HepG2 (cell line): ENCODE results near the gene IQCK. TPM values are rescaled to one million over a fixed set of nuclear protein-coding genes. Genes with fewer than 3 reads are reported as not detected.

Experiments
- ATAC-seq: fragments of 200-7000 bp; cut with Tn5 transposase; 3 replicates; pipeline ENCODE4 v1.9.1; 2020; ENCODE audit warnings: mild to moderate bottlenecking, moderate library complexity
- BruUV-seq: library from RNA; stranded (reverse); fragments of 400-500 nt; replicated peaks from 2 replicates; lab custom pipeline; 2021; lab: Mats Ljungman, UMichigan
- CTCF ChIA-PET: fragments of 300-600 bp; formaldehyde crosslinking; extraction: SDS; loops from one replicate; lab custom pipeline; 2021; ENCODE audit warnings: low total read pairs, inconsistent platforms, low intra/inter-chr PET ratio; lab: Yijun Ruan, JAX
- POLR2A ChIA-PET: fragments of 350-600 bp; sonication (Branson Sonifier 250); formaldehyde crosslinking; loops from one replicate; lab custom pipeline; 2020; ENCODE audit warnings: antibody characterized with exemption, inconsistent platforms; lab: Yijun Ruan, JAX
- DNase-seq: peaks from one replicate; pipeline ENCODE4 v3.0.0-alpha.2; 2015; ENCODE audit warnings: low spot score
- FAIRE-seq: peaks from 3 replicates; lab custom pipeline; 2011; peaks lifted over from hg19 to GRCh38; lab: Jason Lieb, UNC
- H2AFZ ChIP-seq: one replicate; pipeline ENCODE4 v1.6.1; 2011; ENCODE audit warnings: low read length, inconsistent platforms
- H3K27ac ChIP-seq: fragments of 300-600 bp; 3 replicates; pipeline ENCODE4 v1.8.0; 2011; ENCODE audit warnings: mixed run types, mild to moderate bottlenecking, mixed read lengths, low read length, inconsistent platforms; ENCODE audit not compliant: insufficient read depth; ENCODE audit errors: extremely low read length
- H3K27me3 ChIP-seq, 2 experiments: fragments of 200-600 bp in 1 of 2; 2 replicates in 1 of 2; 3 replicates in 1 of 2; pipeline versions ENCODE4 v1.6.0 to v1.8.0; 2011; ENCODE audit warnings: low read length in 2 of 2, mild to moderate bottlenecking in 2 of 2, moderate library complexity in 2 of 2, inconsistent platforms in 1 of 2; ENCODE audit not compliant: insufficient read depth in 2 of 2, control insufficient read depth in 1 of 2
- H3K36me3 ChIP-seq, 2 experiments: fragments of 200-600 bp in 1 of 2; replicated peaks in 1 of 2; 2 replicates in 1 of 2; 3 replicates in 1 of 2; pipeline versions ENCODE4 v1.5.1 to v1.8.0; 2011; ENCODE audit warnings: low read length in 2 of 2, inconsistent platforms in 1 of 2; ENCODE audit not compliant: insufficient read depth in 2 of 2, control insufficient read depth in 1 of 2
- H3K4me1 ChIP-seq: 2 replicates; pipeline ENCODE4 v1.5.1; 2012; ENCODE audit warnings: low read length, inconsistent platforms; ENCODE audit not compliant: insufficient read depth
- H3K4me2 ChIP-seq: 2 replicates; pipeline ENCODE4 v1.6.0; 2011; ENCODE audit warnings: low read depth, low read length, inconsistent platforms
- H3K4me3 ChIP-seq, 3 experiments: fragments of 200-600 bp in 1 of 3; sonication (generic), shearing (Covaris generic) in 1 of 3; replicated peaks in 1 of 3; 2 replicates each; pipeline ENCODE4 v1.5.1; 2011 to 2016; ENCODE audit warnings: low read length in 3 of 3, inconsistent platforms in 2 of 3, low read depth in 2 of 3, mild to moderate bottlenecking in 2 of 3, control low read depth in 1 of 3, mixed read lengths in 1 of 3; ENCODE audit not compliant: insufficient read depth in 1 of 3
- H3K79me2 ChIP-seq: one replicate; pipeline ENCODE4 v1.6.1; 2011; ENCODE audit warnings: low read length, inconsistent platforms; ENCODE audit not compliant: insufficient read depth
- H3K9ac ChIP-seq: 2 replicates; pipeline ENCODE4 v1.6.0; 2011; ENCODE audit warnings: mild to moderate bottlenecking, low read depth, low read length, inconsistent platforms; ENCODE audit not compliant: insufficient read depth
- H3K9me3 ChIP-seq: 2 replicates; pipeline ENCODE4 v1.5.1; 2012; ENCODE audit warnings: mild to moderate bottlenecking, low read length
- H4K20me1 ChIP-seq: 2 replicates; pipeline ENCODE4 v1.6.0; 2011; ENCODE audit warnings: inconsistent platforms, mild to moderate bottlenecking, low read length, moderate library complexity; ENCODE audit not compliant: insufficient read depth
- EHMT2 ChIP-seq: fragments of 200-600 bp; sonication (generic); IDR thresholded peaks from 2 replicates; pipeline ENCODE4 v1.7.0; 2017; ENCODE audit warnings: antibody characterized with exemption, low read depth, low read length, borderline replicate concordance
- FOXA3 ChIP-seq: IDR thresholded peaks from 2 replicates; pipeline ENCODE4 v1.6.1; 2016; ENCODE audit warnings: missing genetic modification reagents, missing compliant biosample characterization
- GTF3A ChIP-seq: sonication (generic); formaldehyde crosslinking; conservative IDR thresholded peaks from 2 replicates; pipeline ENCODE4 v1.4.0; 2020; ENCODE audit warnings: mild to moderate bottlenecking, missing genetic modification reagents
- HES4 ChIP-seq: sonication (generic); formaldehyde crosslinking; IDR thresholded peaks from 2 replicates; pipeline ENCODE4 v1.9.0; 2021; ENCODE audit warnings: mild to moderate bottlenecking, missing genetic modification reagents, borderline replicate concordance
- KLF11 ChIP-seq: IDR thresholded peaks from 2 replicates; pipeline ENCODE4 v1.6.1; 2016; ENCODE audit warnings: missing compliant biosample characterization
- LRRFIP1 ChIP-seq: sonication (generic); formaldehyde crosslinking; conservative IDR thresholded peaks from 2 replicates; pipeline ENCODE4 v1.4.0; 2020; ENCODE audit warnings: missing genetic modification reagents
- MAFF ChIP-seq: IDR thresholded peaks from 2 replicates; pipeline ENCODE4 v1.6.1; 2011; ENCODE audit warnings: low read depth, low read length, improper control_type of control experiment
- ZFYVE20 ChIP-seq: sonication (generic); formaldehyde crosslinking; IDR thresholded peaks from 2 replicates; pipeline ENCODE4 v1.8.0; 2023; ENCODE audit warnings: low read depth, mild to moderate bottlenecking, moderate library complexity, missing genetic modification reagents, borderline replicate concordance
- ZNF205 ChIP-seq: IDR thresholded peaks from 2 replicates; pipeline ENCODE4 v1.6.1; 2018; ENCODE audit warnings: missing biosample characterization, missing genetic modification reagents
- ZNF484 ChIP-seq: sonication (generic); formaldehyde crosslinking; IDR thresholded peaks from 2 replicates; pipeline ENCODE4 v1.5.1; 2020; ENCODE audit warnings: mild to moderate bottlenecking, low read depth, missing genetic modification reagents, borderline replicate concordance
- ZNF577 ChIP-seq: sonication (generic); formaldehyde crosslinking; IDR thresholded peaks from 2 replicates; pipeline ENCODE4 v1.4.0; 2020; ENCODE audit warnings: mild to moderate bottlenecking, low read depth, missing genetic modification reagents, borderline replicate concordance
- ZNF609 ChIP-seq: sonication (generic); formaldehyde crosslinking; IDR thresholded peaks from 2 replicates; pipeline ENCODE4 v1.4.0; 2020; ENCODE audit warnings: mild to moderate bottlenecking, missing genetic modification reagents, borderline replicate concordance
- WGBS: methylation state at CpG from one replicate; pipeline ENCODE4 v1.1.6; 2017; ENCODE audit warnings: low lambda C conversion rate; 5-methylcytosine and 5-hydroxymethylcytosine counted together
- in situ Hi-C: cut with HindIII; loops from 2 replicates; pipeline ENCODE4 v1.10.0; 2017; ENCODE audit warnings: low pct_unique_long_range_greater_than_20kb; ENCODE audit not compliant: extremely low pct_ligation_motif_present
- intact Hi-C: fragments of 100-400 bp; cut with micrococcal nuclease; formaldehyde crosslinking; loops from one replicate; pipeline ENCODE4 v1.10.0; 2022; ENCODE audit not compliant: unreplicated experiment
- polyA plus RNA-seq, 8 experiments: library from polyadenylated mRNA; depleted of rRNA in 3 of 8; stranded (reverse) in 7 of 8; unstranded in 1 of 8; fragments of >200 nt; fragmentation: Illumina TruSeq in 4 of 8; extraction: Trizol in 4 of 8; gene quantifications; 2 replicates each; pipeline versions ENCODE4 v1.2.1 to v1.2.3, GENCODE V29; 2011 to 2016; ENCODE audit warnings: low read depth in 4 of 8, missing spikeins in 1 of 8, mixed read lengths in 1 of 8; ENCODE audit not compliant: insufficient read depth in 1 of 8
- total RNA-seq, 5 experiments: library from RNA; depleted of rRNA; stranded (reverse); fragments of >200 nt; fragmentation: Illumina TruSeq; extraction: Trizol; gene quantifications; 2 replicates each; pipeline ENCODE4 v1.2.3, GENCODE V29; 2016; ENCODE audit warnings: low read depth in 1 of 5

IQCK gene
- total and polyA plus RNA-seq, 2 of the 13 experiments (the other 11 are each of a cell fraction or from before 2014, with no cell fraction given) = 5.1 to 7.3 TPM

- 54% methylated on average over 3 of the region's 3 CpGs for WGBS
- Histone ChIP-seq H3K79me2 (no peaks in the 10 kb centered on the region), H4K20me1 (no peaks in the 10 kb centered on the region), H3K27me3 (no peaks in the 10 kb centered on the region), H3K4me1 (no peaks in the 10 kb centered on the region), H2AFZ (no peak overlapping the region), H3K4me2 (no peak overlapping the region), H3K27ac (no peak overlapping the region), H3K9me3 (no peaks in the 10 kb centered on the region), H3K36me3 (no peaks in the 10 kb centered on the region), H3K4me3 (no peak overlapping the region), H3K9ac (no peak overlapping the region)
- intact Hi-C loops = no loop called here
- ATAC-seq (no peak), FAIRE-seq (no peak), DNase-seq (no peak)
- ChIA-PET CTCF (no interaction called here), POLR2A (no interaction called here)
- TF ChIP-seq FOXA3 (CRISPR knock-in tag) = no peak
- no peak for TF ChIP-seq ZFYVE20 (CRISPR knock-in tag)
- no peak for TF ChIP-seq HES4 (CRISPR knock-in tag)
- no peak for TF ChIP-seq KLF11 (CRISPR knock-in tag)
- TF ChIP-seq EHMT2 = no peak
- TF ChIP-seq GTF3A (CRISPR knock-in tag) = no peak
- no peak for TF ChIP-seq ZNF205
- no peak for TF ChIP-seq LRRFIP1 (CRISPR knock-in tag)
- TF ChIP-seq ZNF609 (CRISPR knock-in tag) = no peak
- TF ChIP-seq MAFF = no peak
- TF ChIP-seq ZNF577 (CRISPR knock-in tag) = no peak
- TF ChIP-seq ZNF484 (CRISPR knock-in tag) = no peak
- in situ Hi-C loops = no loop called here
- no TSS peak for BruUV-seq
These were observed 115.1 kb downstream of the IQCK start for GRCh38 chr16:19833176-19833575.
